Panc1 (cell line): ENCODE data around the gene NR2C2. TPM values are rescaled to one million over a fixed set of nuclear protein-coding genes. Genes with fewer than 3 reads are reported as not detected.
"Not testable (repeated sequence)": the region's sequence is repeated elsewhere in the genome, so short reads cannot be mapped to it uniquely, and the experiment has no call there.

Source experiments
- ATAC-seq: fragments of 200-7000 bp; cut with Tn5 transposase; 2 replicates; pipeline ENCODE4 v1.9.1; 2020; ENCODE audit warnings: mild to moderate bottlenecking, moderate library complexity
- BruUV-seq: library from RNA; stranded (reverse); fragments of 400-500 nt; replicated peaks from 2 replicates; lab custom pipeline; 2021; lab: Mats Ljungman, UMichigan
- CTCF ChIA-PET: fragments of 300-600 bp; sonication (Branson Sonifier 250); formaldehyde crosslinking; loops from one replicate; lab custom pipeline; 2022; ENCODE audit warnings: antibody characterized with exemption; lab: Charles Lee
- POLR2A ChIA-PET: fragments of 300-600 bp; sonication (Branson Sonifier 250); formaldehyde crosslinking; loops from one replicate; lab custom pipeline; 2022; ENCODE audit warnings: antibody characterized with exemption; lab: Charles Lee
- DNase-seq: peaks from one replicate; pipeline ENCODE4 v3.0.0-alpha.2; 2010; ENCODE audit warnings: low read depth, low spot score
- H3K27ac ChIP-seq: 2 replicates; pipeline ENCODE4 v1.5.1; 2011; ENCODE audit warnings: mild to moderate bottlenecking, low read length, inconsistent platforms
- H3K27me3 ChIP-seq: fragments of 200-500 bp; sonication (Bioruptor generic); 2 replicates; pipeline ENCODE4 v1.6.0; 2014; ENCODE audit warnings: low read length, inconsistent platforms; ENCODE audit not compliant: control insufficient read depth, insufficient read depth
- H3K36me3 ChIP-seq: fragments of 200-500 bp; sonication (Bioruptor generic); 2 replicates; pipeline ENCODE4 v1.5.1; 2014; ENCODE audit warnings: inconsistent platforms, mild to moderate bottlenecking, low read length, moderate library complexity; ENCODE audit not compliant: control insufficient read depth, insufficient read depth
- H3K4me1 ChIP-seq: 2 replicates; pipeline ENCODE4 v1.5.1; 2011; ENCODE audit warnings: inconsistent platforms, mild to moderate bottlenecking, low read length, moderate library complexity; ENCODE audit not compliant: control insufficient read depth, insufficient read depth
- H3K4me3 ChIP-seq, 2 experiments: 2 replicates each; pipeline ENCODE4 v1.5.1; 2011 to 2012; ENCODE audit warnings: low read depth in 2 of 2, low read length in 2 of 2, mild to moderate bottlenecking in 2 of 2, inconsistent platforms in 1 of 2, moderate library complexity in 1 of 2
- H3K9me3 ChIP-seq: fragments of 200-500 bp; sonication (Bioruptor generic); 2 replicates; pipeline ENCODE4 v1.5.1; 2014; ENCODE audit warnings: low read depth, mild to moderate bottlenecking, inconsistent platforms, low read length, moderate library complexity; ENCODE audit not compliant: control insufficient read depth, insufficient read depth
- CTCF ChIP-seq: fragments of 450-650 bp; IDR thresholded peaks from 2 replicates; pipeline ENCODE4 v1.5.1; 2017; ENCODE audit warnings: mild to moderate bottlenecking
- REST ChIP-seq, 2 experiments: IDR thresholded peaks; 2 replicates each; pipeline ENCODE4 v1.6.1; 2011 to 2012; ENCODE audit warnings: low read depth in 2 of 2, control low read depth in 1 of 2, low read length in 1 of 2, mild to moderate bottlenecking in 1 of 2, moderate library complexity in 1 of 2; ENCODE audit not compliant: insufficient read depth in 1 of 2
- in situ Hi-C: cut with HindIII; loops from 2 replicates; pipeline ENCODE4 v1.10.0; 2016; ENCODE audit warnings: low sequenced_read_pairs, low pct_unique_long_range_greater_than_20kb
- intact Hi-C: fragments of 100-400 bp; cut with micrococcal nuclease; formaldehyde crosslinking; loops from one replicate; pipeline ENCODE4 v1.10.0; 2022; ENCODE audit not compliant: unreplicated experiment
- total RNA-seq: library from RNA; stranded (reverse); gene quantifications from one replicate; pipeline ENCODE4 v1.2.1, GENCODE V29; 2021; ENCODE audit not compliant: unreplicated experiment

NR2C2 gene
- total RNA-seq, 1 experiment from 2014 or later = 30.6 TPM

GRCh38 chr3:14991818-14992612 lies 44.6 kb downstream of the NR2C2 start:
- no peak for TF ChIP-seq REST (IDR thresholded peaks at IDR 0.05; ENCODE audit: insufficient read depth in 1 of 2, low read depth in 2 of 2, low read length in 1 of 2)
- ChIA-PET CTCF (no interaction called here), POLR2A (no interaction called here)
- BruUV-seq = no TSS peak
- Histone ChIP-seq H3K27me3 (no peaks in the 10 kb centered on the region), H3K27ac (no peak overlapping the region), H3K4me3 (no peak overlapping the region), H3K36me3 (no peaks in the 10 kb centered on the region), H3K9me3 (no peaks in the 10 kb centered on the region), H3K4me1 (peaks cover 7% of the 10 kb centered on the region)
- DNase-seq = no peak
- no peak for ATAC-seq
- in situ Hi-C loops = no loop called here
- intact Hi-C loops = no loop called here

- H3K27ac ChIP-seq = no peak overlapping the region
- in situ Hi-C loops (no loop called here), intact Hi-C loops (no loop called here)
- DNase-seq = no peak
- ChIA-PET CTCF (no interaction called here), POLR2A (no interaction called here)
- no peak for ATAC-seq
- H3K36me3 ChIP-seq = no peaks in the 10 kb centered on the region
- BruUV-seq = no TSS peak
- no peak overlapping the region for H3K4me3 ChIP-seq
- H3K9me3 ChIP-seq = no peaks in the 10 kb centered on the region
- no peaks in the 10 kb centered on the region for H3K27me3 ChIP-seq
- no peaks in the 10 kb centered on the region for H3K4me1 ChIP-seq
- no peak for TF ChIP-seq CTCF
Measured at GRCh38 chr3:14997941-14998340, 50.6 kb downstream of the NR2C2 start.

- H3K27me3 ChIP-seq, DNase-seq, H3K9me3 ChIP-seq, CTCF ChIA-PET, H3K36me3 ChIP-seq, ATAC-seq, H3K4me3 ChIP-seq, in situ Hi-C loops, H3K27ac ChIP-seq, BruUV-seq, POLR2A ChIA-PET, H3K4me1 ChIP-seq, intact Hi-C loops: not testable (repeated sequence)
Measured at GRCh38 chr3:14999182-14999581, 51.8 kb downstream of the NR2C2 start.
